Measurements from ENCODE around the gene PIGQ. TPM values are rescaled to one million over a fixed set of nuclear protein-coding genes. Genes with fewer than 3 reads are reported as not detected.

The PIGQ gene
- total RNA-seq, 3 donors from 2014 or later: 37.8 to 39.6 (median 38.4) TPM

DNA sequence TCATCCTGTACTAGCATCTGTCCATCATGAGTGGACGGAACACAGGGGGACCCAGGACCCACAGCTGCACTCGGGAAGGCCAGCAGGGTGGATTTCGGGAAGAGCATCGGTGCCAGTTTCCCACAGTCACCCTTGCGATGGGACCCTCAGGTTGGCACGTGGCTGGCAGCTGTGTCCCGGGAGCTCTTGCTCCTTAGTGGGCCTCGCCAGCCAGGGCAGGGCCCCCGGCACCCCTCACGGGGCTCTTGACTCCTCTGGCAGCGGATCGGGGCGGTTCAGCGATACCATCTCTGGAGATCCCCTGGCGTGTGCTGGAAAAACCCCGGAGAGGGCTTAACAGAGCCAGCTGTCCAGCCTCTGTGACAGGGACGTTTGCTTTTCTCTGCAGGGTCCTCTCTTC, 33.0 kb upstream of the PIGQ start:
- DNase-seq: no peak
- intact Hi-C loops (cut with DNase I, micrococcal nuclease): no loop called here

DNA sequence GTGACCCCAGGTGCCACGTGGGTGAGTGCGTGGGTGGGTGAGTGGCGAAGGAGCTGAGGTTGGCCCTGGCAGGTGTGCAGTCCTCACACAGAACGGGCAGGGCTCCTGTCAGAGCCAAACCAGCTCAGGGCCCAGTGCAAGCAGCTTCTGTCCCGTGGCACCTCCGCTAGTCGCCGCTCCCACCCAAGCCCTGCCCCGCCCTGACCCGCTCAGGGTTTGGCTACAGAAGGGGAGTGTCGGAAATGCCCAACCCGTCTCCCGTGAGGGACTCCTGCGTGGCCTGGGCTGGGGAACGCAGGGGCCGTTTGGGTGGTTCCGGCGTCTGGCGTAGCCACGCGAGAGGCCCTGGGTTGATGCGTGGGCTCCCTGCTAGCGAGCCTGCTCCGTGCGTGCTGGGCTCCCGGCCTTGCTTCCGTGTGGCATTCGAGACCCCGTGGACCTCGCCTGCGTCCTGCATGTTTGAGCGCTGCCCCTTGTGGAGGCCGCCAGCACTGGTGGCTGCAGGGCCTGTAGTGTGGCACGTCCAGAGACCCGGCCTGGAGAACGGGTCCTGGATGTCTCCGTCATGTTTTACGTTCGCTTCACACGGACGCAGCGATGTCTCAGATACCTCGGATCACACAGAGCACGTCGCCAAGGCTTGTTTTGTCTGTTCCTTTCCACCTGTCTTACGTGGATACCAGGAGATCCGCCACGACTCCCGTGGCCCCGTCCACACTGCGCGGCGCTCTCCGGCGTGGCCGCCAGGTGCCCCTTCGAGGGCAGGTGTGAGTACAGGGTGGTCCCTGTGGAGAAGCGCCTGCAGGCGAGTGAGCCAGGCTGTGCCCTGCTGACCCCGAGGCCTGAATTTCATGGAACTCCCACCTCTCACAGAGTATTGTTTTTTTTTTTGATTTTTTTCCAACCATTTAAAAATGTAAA, 32.1 kb upstream of the PIGQ start:
- intact Hi-C loops (cut with DNase I, micrococcal nuclease): no loop called here
- Histone ChIP-seq H3K36me3 (ENCODE audit: low read depth) (no peaks in the 10 kb centered on the region), H3K4me3 (no peak overlapping the region), H3K4me1 (ENCODE audit: low read depth) (peaks cover 24% of the 10 kb centered on the region), H3K9me3 (no peaks in the 10 kb centered on the region)
- TF ChIP-seq, protein P1, sequence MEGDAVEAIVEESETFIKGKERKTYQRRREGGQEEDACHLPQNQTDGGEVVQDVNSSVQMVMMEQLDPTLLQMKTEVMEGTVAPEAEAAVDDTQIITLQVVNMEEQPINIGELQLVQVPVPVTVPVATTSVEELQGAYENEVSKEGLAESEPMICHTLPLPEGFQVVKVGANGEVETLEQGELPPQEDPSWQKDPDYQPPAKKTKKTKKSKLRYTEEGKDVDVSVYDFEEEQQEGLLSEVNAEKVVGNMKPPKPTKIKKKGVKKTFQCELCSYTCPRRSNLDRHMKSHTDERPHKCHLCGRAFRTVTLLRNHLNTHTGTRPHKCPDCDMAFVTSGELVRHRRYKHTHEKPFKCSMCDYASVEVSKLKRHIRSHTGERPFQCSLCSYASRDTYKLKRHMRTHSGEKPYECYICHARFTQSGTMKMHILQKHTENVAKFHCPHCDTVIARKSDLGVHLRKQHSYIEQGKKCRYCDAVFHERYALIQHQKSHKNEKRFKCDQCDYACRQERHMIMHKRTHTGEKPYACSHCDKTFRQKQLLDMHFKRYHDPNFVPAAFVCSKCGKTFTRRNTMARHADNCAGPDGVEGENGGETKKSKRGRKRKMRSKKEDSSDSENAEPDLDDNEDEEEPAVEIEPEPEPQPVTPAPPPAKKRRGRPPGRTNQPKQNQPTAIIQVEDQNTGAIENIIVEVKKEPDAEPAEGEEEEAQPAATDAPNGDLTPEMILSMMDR (IDR thresholded peaks at IDR 0.05): no peak
- ATAC-seq (no peak), DNase-seq (no peak)

More for the DNA sequence above, 33.0 kb upstream of the PIGQ start:
- Histone ChIP-seq H3K4me1 (ENCODE audit: low read depth) (peaks cover 24% of the 10 kb centered on the region), H3K36me3 (ENCODE audit: low read depth) (no peaks in the 10 kb centered on the region), H3K4me3 (no peak overlapping the region), H3K9me3 (no peaks in the 10 kb centered on the region)
- TF ChIP-seq, protein P1 (IDR thresholded peaks at IDR 0.05): no peak
- no peak for ATAC-seq

DNA sequence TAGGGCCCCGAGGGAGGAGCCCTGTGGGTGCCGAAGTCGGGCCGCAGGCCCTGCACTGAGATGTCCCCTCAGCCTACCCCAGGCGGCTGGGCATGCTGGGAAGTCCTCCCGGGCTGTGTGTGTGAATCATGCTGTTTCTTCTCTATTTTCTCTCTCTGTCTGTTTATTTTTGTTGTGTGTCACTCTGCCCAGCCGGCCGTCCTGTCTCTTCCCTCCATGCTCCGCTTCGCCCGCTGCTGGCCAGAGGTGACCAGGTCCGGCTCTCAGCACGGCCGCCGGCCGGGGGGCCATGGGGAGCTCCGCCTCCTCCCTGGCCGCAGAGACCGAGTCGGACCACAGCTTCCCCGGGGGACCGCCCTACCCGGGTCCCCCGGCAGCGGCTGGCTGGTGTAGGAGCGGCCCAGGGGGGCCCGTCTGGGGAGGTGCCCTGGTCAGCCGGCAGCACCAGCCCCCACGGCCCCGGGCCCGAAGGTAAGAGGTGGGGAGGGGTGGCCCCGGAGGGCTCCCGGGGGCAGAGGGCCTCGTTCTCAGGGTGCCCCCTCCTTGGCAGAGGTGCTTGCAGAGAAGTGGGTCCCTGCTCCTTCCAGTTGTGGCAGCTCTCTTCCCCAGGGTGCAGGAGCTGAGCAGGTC, 29.8 kb upstream of the PIGQ start:
- no peak for ATAC-seq
- intact Hi-C loops (cut with DNase I, micrococcal nuclease): no loop called here
- Histone ChIP-seq H3K9me3 (no peaks in the 10 kb centered on the region), H3K4me1 (ENCODE audit: low read depth) (peaks cover 10% of the 10 kb centered on the region), H3K36me3 (ENCODE audit: low read depth) (no peaks in the 10 kb centered on the region), H3K4me3 (no peak overlapping the region)
- TF ChIP-seq, protein P1 (IDR thresholded peaks at IDR 0.05): no peak
- no peak for DNase-seq

DNA sequence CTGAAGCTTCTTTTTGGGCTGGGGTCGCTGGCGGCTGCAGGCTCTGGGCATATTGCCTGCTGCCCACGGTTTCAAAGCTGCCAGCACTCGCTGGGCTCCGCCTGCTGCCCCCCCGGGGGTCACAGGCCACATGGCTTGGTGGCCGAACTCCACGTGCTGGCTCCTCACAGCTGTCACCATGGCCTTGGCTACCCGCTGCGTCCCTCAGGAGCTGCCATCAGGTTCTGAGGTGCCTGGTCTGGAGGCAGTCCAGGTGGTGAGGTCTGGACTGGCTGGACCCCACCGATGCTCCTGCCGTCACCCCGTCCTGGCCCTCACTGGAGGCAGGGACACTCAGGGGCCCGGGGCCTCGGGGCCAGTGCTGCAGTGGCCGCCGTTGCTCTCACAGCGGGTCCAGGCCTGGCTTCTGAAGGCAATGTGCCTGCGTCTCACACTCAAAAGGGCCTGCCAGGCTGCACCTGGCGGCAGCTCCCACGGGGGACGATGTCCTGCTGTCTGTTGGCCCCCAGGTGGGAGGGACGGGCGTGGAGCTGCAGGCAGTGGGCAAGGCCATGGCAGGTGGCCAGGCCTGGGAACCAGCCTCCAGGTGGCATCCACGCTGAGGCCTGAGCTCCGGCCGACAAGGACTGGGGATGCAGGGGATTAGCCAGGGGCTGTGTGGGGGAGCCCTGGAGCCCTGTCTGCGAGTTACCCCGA, 29.0 kb upstream of the PIGQ start:
- TF ChIP-seq, protein P1 (IDR thresholded peaks at IDR 0.05): no peak
- Histone ChIP-seq H3K9me3 (no peaks in the 10 kb centered on the region), H3K36me3 (ENCODE audit: low read depth) (no peaks in the 10 kb centered on the region), H3K4me3 (no peak overlapping the region), H3K4me1 (ENCODE audit: low read depth) (peaks cover 2% of the 10 kb centered on the region)
- intact Hi-C loops (cut with DNase I, micrococcal nuclease): no loop called here
- no peak for ATAC-seq
- no peak for DNase-seq

DNA sequence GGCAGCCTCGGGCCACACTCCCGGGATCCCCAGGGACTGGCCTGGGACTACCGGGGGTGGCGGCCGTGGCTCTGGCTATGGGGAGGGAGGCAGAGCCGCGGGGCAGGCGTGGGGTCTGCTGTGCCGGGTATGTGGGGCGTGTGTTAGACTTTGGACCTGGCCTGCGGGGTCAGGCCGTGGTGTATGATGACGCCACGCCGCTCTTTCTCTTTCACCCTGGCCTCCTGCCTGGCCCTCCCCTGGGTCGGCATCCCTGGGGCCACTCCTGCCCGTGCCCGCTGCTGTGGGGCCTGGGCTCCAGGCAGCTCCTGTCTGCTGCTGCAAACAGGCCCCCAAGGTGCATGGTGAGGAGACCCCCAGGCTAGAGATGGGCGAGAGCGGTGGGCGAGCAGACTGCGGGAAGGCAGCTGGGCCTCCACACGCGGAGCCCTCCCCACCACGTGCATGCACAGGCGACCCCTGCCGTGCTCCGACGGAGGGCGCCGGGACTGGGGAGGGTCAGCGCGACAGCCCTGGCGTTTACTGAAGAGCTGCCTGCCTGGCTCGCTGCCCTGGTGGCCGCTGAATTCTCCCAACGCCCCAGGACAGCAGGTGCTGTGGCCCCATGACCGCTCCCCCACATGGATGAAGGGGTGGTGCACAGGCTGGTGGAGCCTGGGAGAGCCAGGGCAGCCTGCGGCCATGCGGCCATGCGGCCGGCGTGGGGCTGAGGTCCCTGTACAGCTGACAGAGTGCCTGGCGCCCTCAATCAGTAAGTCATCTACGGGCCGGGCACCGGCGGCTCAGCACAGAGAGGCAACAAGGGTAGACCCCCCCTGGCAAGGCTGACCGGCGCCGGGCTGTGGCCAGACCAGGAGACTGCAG, 26.2 kb upstream of the PIGQ start:
- no peaks in the 10 kb centered on the region for H3K4me1 ChIP-seq (ENCODE audit: low read depth)
- no peaks in the 10 kb centered on the region for H3K36me3 ChIP-seq (ENCODE audit: low read depth)
- TF ChIP-seq, protein P1 (IDR thresholded peaks at IDR 0.05): no peak
- H3K4me3 ChIP-seq: no peak overlapping the region
- ATAC-seq (no peak), DNase-seq (no peak)
- H3K9me3 ChIP-seq: no peaks in the 10 kb centered on the region
- intact Hi-C loops (cut with DNase I, micrococcal nuclease): no loop called here

Data from mucosa of descending colon (tissue), 3 donors.